Measurements from ENCODE around the gene DXO.

- no peak for TF ChIP-seq CTCF (IDR thresholded peaks at IDR 0.05)
- no peak for TF ChIP-seq POLR2A (IDR thresholded peaks at IDR 0.05)
Observed at GRCh38 chr6:31966506-31966905, 5.4 kb downstream of the DXO start.

All from lower leg skin (tissue), 3 donors.